WERI-Rb-1 (cell line): ENCODE measurements around the gene NRXN3.

Experiments
- DNase-seq: peaks from one replicate; pipeline ENCODE4 v3.0.0-alpha.2; 2020
- H3K27ac ChIP-seq: fragments of 250-450 bp; sonication (Bioruptor Pico); 2 replicates; pipeline ENCODE4 v1.5.1; 2020; ENCODE audit warnings: mild to moderate bottlenecking, moderate library complexity
- H3K27me3 ChIP-seq: fragments of 250-450 bp; sonication (Bioruptor Pico); 2 replicates; pipeline ENCODE4 v1.5.1; 2021; ENCODE audit warnings: mild to moderate bottlenecking, low read depth, moderate library complexity; ENCODE audit not compliant: insufficient read depth, severe bottlenecking
- H3K36me3 ChIP-seq: fragments of 250-450 bp; sonication (Bioruptor Pico); 2 replicates; pipeline ENCODE4 v1.5.1; 2020; ENCODE audit warnings: mild to moderate bottlenecking, moderate library complexity
- H3K4me3 ChIP-seq: 2 replicates; pipeline ENCODE4 v1.5.1; 2011; ENCODE audit warnings: low read depth, mild to moderate bottlenecking, control low read depth, low read length
- H3K9me3 ChIP-seq: fragments of 250-450 bp; sonication (Bioruptor Pico); 2 replicates; pipeline ENCODE4 v1.5.1; 2021; ENCODE audit warnings: mild to moderate bottlenecking, moderate library complexity; ENCODE audit not compliant: severe bottlenecking
- CTCF ChIP-seq: IDR thresholded peaks from 2 replicates; pipeline ENCODE4 v1.5.1; 2011; ENCODE audit warnings: low read depth, mild to moderate bottlenecking, control low read depth, inconsistent platforms, low read length

Gene NRXN3

GRCh38 chr14:79911744-79912143, 1741.6 kb downstream of the NRXN3 start:
- no peaks in the 10 kb centered on the region for H3K36me3 ChIP-seq
- H3K4me3 ChIP-seq = no peak overlapping the region
- H3K27ac ChIP-seq = no peak overlapping the region
- H3K27me3 ChIP-seq = no peaks in the 10 kb centered on the region
- H3K9me3 ChIP-seq = no peaks in the 10 kb centered on the region
- no peak for TF ChIP-seq CTCF
- no peak for DNase-seq

GRCh38 chr14:79914595-79914994, 1744.4 kb downstream of the NRXN3 start:
- no peak overlapping the region for H3K27ac ChIP-seq
- no peak for TF ChIP-seq CTCF
- DNase-seq = no peak
- H3K4me3 ChIP-seq = no peak overlapping the region
- H3K9me3 ChIP-seq = no peaks in the 10 kb centered on the region
- no peaks in the 10 kb centered on the region for H3K27me3 ChIP-seq
- H3K36me3 ChIP-seq = no peaks in the 10 kb centered on the region

GRCh38 chr14:79915406-79915805, 1745.2 kb downstream of the NRXN3 start:
- H3K4me3 ChIP-seq = no peak overlapping the region
- H3K9me3 ChIP-seq = no peaks in the 10 kb centered on the region
- H3K27ac ChIP-seq = no peak overlapping the region
- no peak for TF ChIP-seq CTCF
- no peaks in the 10 kb centered on the region for H3K36me3 ChIP-seq
- DNase-seq = no peak
- H3K27me3 ChIP-seq = no peaks in the 10 kb centered on the region

- no peak for TF ChIP-seq CTCF
- no peak for DNase-seq
- Histone ChIP-seq H3K4me3 (no peak overlapping the region), H3K27ac (peak overlapping the region; percentile 39), H3K9me3 (no peaks in the 10 kb centered on the region), H3K36me3 (no peaks in the 10 kb centered on the region), H3K27me3 (no peaks in the 10 kb centered on the region)
These were observed 1746.1 kb downstream of the NRXN3 start for GRCh38 chr14:79916281-79916680.

GRCh38 chr14:79916892-79917291, 1746.7 kb downstream of the NRXN3 start:
- no peaks in the 10 kb centered on the region for H3K36me3 ChIP-seq
- H3K27ac ChIP-seq = no peak overlapping the region
- TF ChIP-seq CTCF = no peak
- DNase-seq = peak; percentile 34
- no peak overlapping the region for H3K4me3 ChIP-seq
- H3K27me3 ChIP-seq = no peaks in the 10 kb centered on the region
- no peaks in the 10 kb centered on the region for H3K9me3 ChIP-seq
